ENCODE results near the gene AURKB. TPM values are rescaled to one million over a fixed set of nuclear protein-coding genes. Genes with fewer than 3 reads are reported as not detected.

Gene AURKB
- total and polyA plus RNA-seq, 2 of the 13 experiments (the other 11 are each of a cell fraction or from before 2014, with no cell fraction given), result 29.5 to 75.3 TPM

DNA sequence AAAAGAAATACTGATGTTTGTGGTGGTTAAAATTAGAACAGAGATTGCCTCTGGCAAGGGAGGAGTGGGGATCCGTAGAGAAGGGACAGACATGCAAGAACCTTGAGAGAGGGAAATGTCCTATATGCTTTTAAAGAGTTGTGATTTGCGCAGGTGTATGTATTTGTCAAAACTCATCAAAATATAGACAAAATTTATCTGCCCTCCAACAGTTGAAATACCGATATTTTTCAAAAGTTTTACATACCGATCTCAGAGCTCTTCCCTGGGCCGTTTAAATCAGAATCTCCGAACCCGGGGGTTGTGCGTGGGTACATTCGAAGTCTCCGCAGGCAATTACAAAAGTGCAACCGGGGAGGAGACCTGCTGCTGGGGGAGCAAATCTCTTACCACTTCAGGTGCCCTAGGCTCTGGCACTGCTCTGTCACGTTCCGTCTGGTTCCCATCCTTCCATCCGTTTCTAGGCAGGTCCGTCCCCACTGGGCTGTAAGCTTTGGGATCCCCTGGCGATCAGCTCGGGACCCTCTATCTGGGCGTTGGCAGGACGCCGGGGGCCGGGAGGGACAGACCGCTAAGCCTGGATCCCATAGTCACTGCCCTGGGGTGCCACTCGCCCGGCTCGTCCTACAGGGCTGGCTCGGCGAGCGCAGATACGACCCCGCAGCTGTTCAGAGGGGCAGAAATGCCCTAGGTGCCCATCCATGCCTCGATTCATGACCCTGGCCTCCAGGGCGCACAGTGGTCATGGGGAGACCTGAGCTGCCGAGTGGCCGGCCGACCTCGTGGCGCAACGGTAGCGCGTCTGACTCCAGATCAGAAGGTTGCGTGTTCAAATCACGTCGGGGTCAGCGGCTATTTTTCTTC is 24.6 kb downstream of the AURKB start (continued):
- TF ChIP-seq, protein P1, sequence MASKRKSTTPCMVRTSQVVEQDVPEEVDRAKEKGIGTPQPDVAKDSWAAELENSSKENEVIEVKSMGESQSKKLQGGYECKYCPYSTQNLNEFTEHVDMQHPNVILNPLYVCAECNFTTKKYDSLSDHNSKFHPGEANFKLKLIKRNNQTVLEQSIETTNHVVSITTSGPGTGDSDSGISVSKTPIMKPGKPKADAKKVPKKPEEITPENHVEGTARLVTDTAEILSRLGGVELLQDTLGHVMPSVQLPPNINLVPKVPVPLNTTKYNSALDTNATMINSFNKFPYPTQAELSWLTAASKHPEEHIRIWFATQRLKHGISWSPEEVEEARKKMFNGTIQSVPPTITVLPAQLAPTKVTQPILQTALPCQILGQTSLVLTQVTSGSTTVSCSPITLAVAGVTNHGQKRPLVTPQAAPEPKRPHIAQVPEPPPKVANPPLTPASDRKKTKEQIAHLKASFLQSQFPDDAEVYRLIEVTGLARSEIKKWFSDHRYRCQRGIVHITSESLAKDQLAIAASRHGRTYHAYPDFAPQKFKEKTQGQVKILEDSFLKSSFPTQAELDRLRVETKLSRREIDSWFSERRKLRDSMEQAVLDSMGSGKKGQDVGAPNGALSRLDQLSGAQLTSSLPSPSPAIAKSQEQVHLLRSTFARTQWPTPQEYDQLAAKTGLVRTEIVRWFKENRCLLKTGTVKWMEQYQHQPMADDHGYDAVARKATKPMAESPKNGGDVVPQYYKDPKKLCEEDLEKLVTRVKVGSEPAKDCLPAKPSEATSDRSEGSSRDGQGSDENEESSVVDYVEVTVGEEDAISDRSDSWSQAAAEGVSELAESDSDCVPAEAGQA (IDR thresholded peaks at IDR 0.05; ENCODE audit: low read depth), result 0 out of 2 replicates have a peak, but pooled peaks have one; percentile 30
- TF ChIP-seq, protein P1 (CRISPR knock-in tag; IDR thresholded peaks at IDR 0.05; ENCODE audit: borderline replicate concordance), result no peak
- peak; percentile 53 for TF ChIP-seq HNRNPLL (IDR thresholded peaks at IDR 0.05; ENCODE audit: low read depth, low read length, poor library complexity, severe bottlenecking)
- TF ChIP-seq ZSCAN9 (CRISPR knock-in tag; IDR thresholded peaks at IDR 0.05; ENCODE audit: borderline replicate concordance), result peak; percentile 50; the same call in 1 of the 2 replicates
- TF ChIP-seq, protein P2, sequence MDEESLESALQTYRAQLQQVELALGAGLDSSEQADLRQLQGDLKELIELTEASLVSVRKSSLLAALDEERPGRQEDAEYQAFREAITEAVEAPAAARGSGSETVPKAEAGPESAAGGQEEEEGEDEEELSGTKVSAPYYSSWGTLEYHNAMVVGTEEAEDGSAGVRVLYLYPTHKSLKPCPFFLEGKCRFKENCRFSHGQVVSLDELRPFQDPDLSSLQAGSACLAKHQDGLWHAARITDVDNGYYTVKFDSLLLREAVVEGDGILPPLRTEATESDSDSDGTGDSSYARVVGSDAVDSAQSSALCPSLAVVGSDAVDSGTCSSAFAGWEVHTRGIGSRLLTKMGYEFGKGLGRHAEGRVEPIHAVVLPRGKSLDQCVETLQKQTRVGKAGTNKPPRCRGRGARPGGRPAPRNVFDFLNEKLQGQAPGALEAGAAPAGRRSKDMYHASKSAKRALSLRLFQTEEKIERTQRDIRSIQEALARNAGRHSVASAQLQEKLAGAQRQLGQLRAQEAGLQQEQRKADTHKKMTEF (CRISPR knock-in tag; IDR thresholded peaks at IDR 0.05), result peak; percentile 55; the same call in 1 of the 2 replicates
- TF ChIP-seq MTF1 (CRISPR knock-in tag; IDR thresholded peaks at IDR 0.05), result no peak
- peak; percentile 46; the same call in 1 of the 2 replicates for TF ChIP-seq ZNF607 (CRISPR knock-in tag; IDR thresholded peaks at IDR 0.05; ENCODE audit: borderline replicate concordance)
- TF ChIP-seq HNRNPUL1 (IDR thresholded peaks at IDR 0.05; ENCODE audit: low read depth, low read length), result no peak
- peak; percentile 75 for TF ChIP-seq ZNF788 (CRISPR knock-in tag; IDR thresholded peaks at IDR 0.05; ENCODE audit: borderline replicate concordance)
- TF ChIP-seq, protein P3, sequence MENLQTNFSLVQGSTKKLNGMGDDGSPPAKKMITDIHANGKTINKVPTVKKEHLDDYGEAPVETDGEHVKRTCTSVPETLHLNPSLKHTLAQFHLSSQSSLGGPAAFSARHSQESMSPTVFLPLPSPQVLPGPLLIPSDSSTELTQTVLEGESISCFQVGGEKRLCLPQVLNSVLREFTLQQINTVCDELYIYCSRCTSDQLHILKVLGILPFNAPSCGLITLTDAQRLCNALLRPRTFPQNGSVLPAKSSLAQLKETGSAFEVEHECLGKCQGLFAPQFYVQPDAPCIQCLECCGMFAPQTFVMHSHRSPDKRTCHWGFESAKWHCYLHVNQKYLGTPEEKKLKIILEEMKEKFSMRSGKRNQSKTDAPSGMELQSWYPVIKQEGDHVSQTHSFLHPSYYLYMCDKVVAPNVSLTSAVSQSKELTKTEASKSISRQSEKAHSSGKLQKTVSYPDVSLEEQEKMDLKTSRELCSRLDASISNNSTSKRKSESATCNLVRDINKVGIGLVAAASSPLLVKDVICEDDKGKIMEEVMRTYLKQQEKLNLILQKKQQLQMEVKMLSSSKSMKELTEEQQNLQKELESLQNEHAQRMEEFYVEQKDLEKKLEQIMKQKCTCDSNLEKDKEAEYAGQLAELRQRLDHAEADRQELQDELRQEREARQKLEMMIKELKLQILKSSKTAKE (CRISPR knock-in tag; IDR thresholded peaks at IDR 0.05; ENCODE audit: borderline replicate concordance), result no peak
- TF ChIP-seq, protein P4, sequence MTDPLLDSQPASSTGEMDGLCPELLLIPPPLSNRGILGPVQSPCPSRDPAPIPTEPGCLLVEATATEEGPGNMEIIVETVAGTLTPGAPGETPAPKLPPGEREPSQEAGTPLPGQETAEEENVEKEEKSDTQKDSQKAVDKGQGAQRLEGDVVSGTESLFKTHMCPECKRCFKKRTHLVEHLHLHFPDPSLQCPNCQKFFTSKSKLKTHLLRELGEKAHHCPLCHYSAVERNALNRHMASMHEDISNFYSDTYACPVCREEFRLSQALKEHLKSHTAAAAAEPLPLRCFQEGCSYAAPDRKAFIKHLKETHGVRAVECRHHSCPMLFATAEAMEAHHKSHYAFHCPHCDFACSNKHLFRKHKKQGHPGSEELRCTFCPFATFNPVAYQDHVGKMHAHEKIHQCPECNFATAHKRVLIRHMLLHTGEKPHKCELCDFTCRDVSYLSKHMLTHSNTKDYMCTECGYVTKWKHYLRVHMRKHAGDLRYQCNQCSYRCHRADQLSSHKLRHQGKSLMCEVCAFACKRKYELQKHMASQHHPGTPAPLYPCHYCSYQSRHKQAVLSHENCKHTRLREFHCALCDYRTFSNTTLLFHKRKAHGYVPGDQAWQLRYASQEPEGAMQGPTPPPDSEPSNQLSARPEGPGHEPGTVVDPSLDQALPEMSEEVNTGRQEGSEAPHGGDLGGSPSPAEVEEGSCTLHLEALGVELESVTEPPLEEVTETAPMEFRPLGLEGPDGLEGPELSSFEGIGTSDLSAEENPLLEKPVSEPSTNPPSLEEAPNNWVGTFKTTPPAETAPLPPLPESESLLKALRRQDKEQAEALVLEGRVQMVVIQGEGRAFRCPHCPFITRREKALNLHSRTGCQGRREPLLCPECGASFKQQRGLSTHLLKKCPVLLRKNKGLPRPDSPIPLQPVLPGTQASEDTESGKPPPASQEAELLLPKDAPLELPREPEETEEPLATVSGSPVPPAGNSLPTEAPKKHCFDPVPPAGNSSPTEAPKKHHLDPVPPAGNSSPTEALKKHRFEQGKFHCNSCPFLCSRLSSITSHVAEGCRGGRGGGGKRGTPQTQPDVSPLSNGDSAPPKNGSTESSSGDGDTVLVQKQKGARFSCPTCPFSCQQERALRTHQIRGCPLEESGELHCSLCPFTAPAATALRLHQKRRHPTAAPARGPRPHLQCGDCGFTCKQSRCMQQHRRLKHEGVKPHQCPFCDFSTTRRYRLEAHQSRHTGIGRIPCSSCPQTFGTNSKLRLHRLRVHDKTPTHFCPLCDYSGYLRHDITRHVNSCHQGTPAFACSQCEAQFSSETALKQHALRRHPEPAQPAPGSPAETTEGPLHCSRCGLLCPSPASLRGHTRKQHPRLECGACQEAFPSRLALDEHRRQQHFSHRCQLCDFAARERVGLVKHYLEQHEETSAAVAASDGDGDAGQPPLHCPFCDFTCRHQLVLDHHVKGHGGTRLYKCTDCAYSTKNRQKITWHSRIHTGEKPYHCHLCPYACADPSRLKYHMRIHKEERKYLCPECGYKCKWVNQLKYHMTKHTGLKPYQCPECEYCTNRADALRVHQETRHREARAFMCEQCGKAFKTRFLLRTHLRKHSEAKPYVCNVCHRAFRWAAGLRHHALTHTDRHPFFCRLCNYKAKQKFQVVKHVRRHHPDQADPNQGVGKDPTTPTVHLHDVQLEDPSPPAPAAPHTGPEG (CRISPR knock-in tag; IDR thresholded peaks at IDR 0.05), result no peak
- TF ChIP-seq POLR2AphosphoS2 (IDR thresholded peaks at IDR 0.05; ENCODE audit: low read depth, low read length), result no peak

All from HepG2 (cell line).